PC-9 (cell line): ENCODE data around the gene STK32B. TPM values are rescaled to one million over a fixed set of nuclear protein-coding genes. Genes with fewer than 3 reads are reported as not detected.

Source experiments
- BruUV-seq: library from RNA; stranded (reverse); fragments of 400-500 nt; replicated peaks from 2 replicates; lab custom pipeline; 2021; lab: Mats Ljungman, UMichigan
- CTCF ChIA-PET: fragments of 300-600 bp; sonication (Branson Sonifier 250); formaldehyde crosslinking; loops from one replicate; lab custom pipeline; 2022; ENCODE audit warnings: antibody characterized with exemption; lab: Charles Lee
- POLR2A ChIA-PET: fragments of 300-600 bp; sonication (Branson Sonifier 250); formaldehyde crosslinking; loops from one replicate; lab custom pipeline; 2022; ENCODE audit warnings: antibody characterized with exemption; ENCODE audit not compliant: unreplicated experiment; lab: Charles Lee
- DNase-seq, 2 experiments: peaks; one replicate each; pipeline versions ENCODE4 v3.0.0 to v3.0.0-alpha.2; 2015 to 2022; ENCODE audit warnings: mixed read lengths in 1 of 2
- H2AFZ ChIP-seq: fragments of 200-600 bp; sonication (generic); 2 replicates; pipeline ENCODE4 v1.8.1; 2017; ENCODE audit warnings: antibody characterized with exemption
- H3F3A ChIP-seq: fragments of 200-600 bp; sonication (generic); 2 replicates; pipeline ENCODE4 v1.8.1; 2017; ENCODE audit warnings: antibody characterized with exemption, mild to moderate bottlenecking, low read depth; ENCODE audit not compliant: insufficient read depth
- H3K27ac ChIP-seq: fragments of 200-600 bp; sonication (generic); 2 replicates; pipeline ENCODE4 v1.6.1; 2016; ENCODE audit warnings: mixed run types
- H3K27me3 ChIP-seq: fragments of 200-600 bp; sonication (generic); 2 replicates; pipeline ENCODE4 v1.6.1; 2016; ENCODE audit warnings: low read depth, mixed run types; ENCODE audit not compliant: insufficient read depth
- H3K36me3 ChIP-seq: fragments of 200-600 bp; sonication (generic); 2 replicates; pipeline ENCODE4 v1.6.1; 2016; ENCODE audit warnings: low read depth, mixed run types
- H3K4me1 ChIP-seq: fragments of 200-600 bp; sonication (generic); replicated peaks from 2 replicates; pipeline ENCODE4 v1.6.1; 2016; ENCODE audit warnings: mixed run types; ENCODE audit not compliant: insufficient read depth
- H3K4me2 ChIP-seq: fragments of 200-600 bp; sonication (generic); 2 replicates; pipeline ENCODE4 v1.6.1; 2017; ENCODE audit warnings: mixed run types
- H3K4me3 ChIP-seq: fragments of 200-600 bp; sonication (generic); 2 replicates; pipeline ENCODE4 v1.6.1; 2016; ENCODE audit warnings: mixed run types
- H3K79me2 ChIP-seq: fragments of 200-600 bp; sonication (generic); 2 replicates; pipeline ENCODE4 v1.6.1; 2017; ENCODE audit warnings: low read depth, mixed run types
- H3K9me2 ChIP-seq: fragments of 200-600 bp; sonication (generic); 2 replicates; pipeline ENCODE4 v1.8.1; 2017; ENCODE audit warnings: mild to moderate bottlenecking; ENCODE audit not compliant: insufficient read depth
- H3K9me3 ChIP-seq: fragments of 200-600 bp; sonication (generic); 2 replicates; pipeline ENCODE4 v1.8.1; 2016; ENCODE audit warnings: low read depth; ENCODE audit not compliant: insufficient read depth
- H4K20me1 ChIP-seq: fragments of 200-600 bp; sonication (generic); 2 replicates; pipeline ENCODE4 v1.8.1; 2017; ENCODE audit not compliant: insufficient read depth
- CTCF ChIP-seq: fragments of 200-600 bp; sonication (generic); conservative IDR thresholded peaks from 2 replicates; pipeline ENCODE4 v1.6.1; 2017; ENCODE audit warnings: mixed run types, antibody characterized with exemption, mild to moderate bottlenecking, moderate library complexity
- EZH2 ChIP-seq: fragments of 200-600 bp; sonication (generic); IDR thresholded peaks from 2 replicates; pipeline ENCODE4 v1.8.0; 2017; ENCODE audit warnings: antibody characterized with exemption, low read depth
- intact Hi-C: fragments of 100-400 bp; cut with micrococcal nuclease; formaldehyde crosslinking; loops from one replicate; pipeline ENCODE4 v1.10.0; 2022; ENCODE audit not compliant: unreplicated experiment
- total RNA-seq: library from RNA; stranded (reverse); gene quantifications from 2 replicates; pipeline ENCODE4 v1.2.3, GENCODE V29; 2021

Gene STK32B
- total RNA-seq, 1 experiment from 2014 or later: not detected

- Histone ChIP-seq H3K79me2 (no peaks in the 10 kb centered on the region), H3K36me3 (no peaks in the 10 kb centered on the region), H3K4me3 (no peak overlapping the region), H3K4me2 (no peak overlapping the region), H3K27me3 (peaks cover 54% of the 10 kb centered on the region), H4K20me1 (no peaks in the 10 kb centered on the region), H3K4me1 (no peaks in the 10 kb centered on the region), H3K27ac (no peak overlapping the region), H2AFZ (no peak overlapping the region), H3K9me2 (no peaks in the 10 kb centered on the region), H3F3A (no peaks in the 10 kb centered on the region), H3K9me3 (no peaks in the 10 kb centered on the region)
- ChIA-PET CTCF (no interaction called here), POLR2A (no interaction called here)
- no peak for TF ChIP-seq EZH2
- no peak for TF ChIP-seq CTCF
- no TSS peak for BruUV-seq
- no peak for DNase-seq
- intact Hi-C loops: no loop called here
Observed at GRCh38 chr4:5184606-5185005, 133.3 kb downstream of the STK32B start.

GRCh38 chr4:5185551-5185950, 134.3 kb downstream of the STK32B start:
- no peaks in the 10 kb centered on the region for H3K4me1 ChIP-seq
- intact Hi-C loops: no loop called here
- H3K27me3 ChIP-seq: peaks cover 63% of the 10 kb centered on the region
- H3K36me3 ChIP-seq: no peaks in the 10 kb centered on the region
- no peaks in the 10 kb centered on the region for H3K9me3 ChIP-seq
- no peaks in the 10 kb centered on the region for H4K20me1 ChIP-seq
- ChIA-PET CTCF (no interaction called here), POLR2A (no interaction called here)
- H3K4me2 ChIP-seq: no peak overlapping the region
- no peak overlapping the region for H3K4me3 ChIP-seq
- no peaks in the 10 kb centered on the region for H3F3A ChIP-seq
- no peak overlapping the region for H3K27ac ChIP-seq
- DNase-seq: no peak
- no peaks in the 10 kb centered on the region for H3K9me2 ChIP-seq
- H2AFZ ChIP-seq: no peak overlapping the region
- TF ChIP-seq EZH2: no peak
- no peak for TF ChIP-seq CTCF
- H3K79me2 ChIP-seq: no peaks in the 10 kb centered on the region
- BruUV-seq: no TSS peak

GRCh38 chr4:5186271-5187064, 135.2 kb downstream of the STK32B start:
- Histone ChIP-seq H3K79me2 (no peaks in the 10 kb centered on the region), H3K36me3 (no peaks in the 10 kb centered on the region), H3K27ac (no peak overlapping the region), H3K4me1 (no peaks in the 10 kb centered on the region), H2AFZ (no peak overlapping the region), H3K9me2 (no peaks in the 10 kb centered on the region), H3K9me3 (no peaks in the 10 kb centered on the region), H3K4me2 (no peak overlapping the region), H3K27me3 (peaks cover 72% of the 10 kb centered on the region), H3F3A (no peaks in the 10 kb centered on the region), H3K4me3 (no peak overlapping the region), H4K20me1 (no peaks in the 10 kb centered on the region)
- no TSS peak for BruUV-seq
- intact Hi-C loops: no loop called here
- POLR2A ChIA-PET: no interaction called here
- CTCF ChIA-PET: no interaction called here
- TF ChIP-seq EZH2: no peak
- TF ChIP-seq CTCF: no peak
- DNase-seq: no peak
